PC-9 (cell line): ENCODE measurements around the gene FANCG.

Experiments
- EZH2 ChIP-seq: fragments of 200-600 bp; sonication (generic); IDR thresholded peaks from 2 replicates; pipeline ENCODE4 v1.8.0; 2017; ENCODE audit warnings: antibody characterized with exemption, low read depth
- TF ChIP-seq, protein P1 (sequence below): fragments of 200-600 bp; sonication (generic); conservative IDR thresholded peaks from 2 replicates; pipeline ENCODE4 v1.6.1; 2017; ENCODE audit warnings: mixed run types, antibody characterized with exemption, mild to moderate bottlenecking, moderate library complexity

DNA sequence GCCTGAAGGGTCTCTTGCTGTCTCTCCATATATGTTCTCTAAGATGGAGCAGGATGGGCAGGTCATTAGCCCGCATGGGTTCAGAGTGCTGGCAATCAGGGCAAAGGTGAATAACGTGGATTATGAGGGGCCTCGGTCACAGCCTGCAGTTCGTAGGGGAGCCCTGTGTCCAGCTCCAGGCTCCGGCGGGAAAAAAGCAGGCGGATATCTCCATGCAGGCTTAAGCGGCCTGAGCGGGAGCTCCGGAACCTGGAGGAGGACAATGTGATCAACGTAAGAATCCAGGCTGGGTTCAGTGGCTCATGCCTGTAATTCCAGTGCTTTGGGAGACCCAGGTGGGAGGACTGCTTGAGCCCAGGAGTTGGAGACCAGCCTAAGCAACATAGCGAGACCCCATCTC, 25.4 kb upstream of the FANCG start:
- TF ChIP-seq, protein P1, sequence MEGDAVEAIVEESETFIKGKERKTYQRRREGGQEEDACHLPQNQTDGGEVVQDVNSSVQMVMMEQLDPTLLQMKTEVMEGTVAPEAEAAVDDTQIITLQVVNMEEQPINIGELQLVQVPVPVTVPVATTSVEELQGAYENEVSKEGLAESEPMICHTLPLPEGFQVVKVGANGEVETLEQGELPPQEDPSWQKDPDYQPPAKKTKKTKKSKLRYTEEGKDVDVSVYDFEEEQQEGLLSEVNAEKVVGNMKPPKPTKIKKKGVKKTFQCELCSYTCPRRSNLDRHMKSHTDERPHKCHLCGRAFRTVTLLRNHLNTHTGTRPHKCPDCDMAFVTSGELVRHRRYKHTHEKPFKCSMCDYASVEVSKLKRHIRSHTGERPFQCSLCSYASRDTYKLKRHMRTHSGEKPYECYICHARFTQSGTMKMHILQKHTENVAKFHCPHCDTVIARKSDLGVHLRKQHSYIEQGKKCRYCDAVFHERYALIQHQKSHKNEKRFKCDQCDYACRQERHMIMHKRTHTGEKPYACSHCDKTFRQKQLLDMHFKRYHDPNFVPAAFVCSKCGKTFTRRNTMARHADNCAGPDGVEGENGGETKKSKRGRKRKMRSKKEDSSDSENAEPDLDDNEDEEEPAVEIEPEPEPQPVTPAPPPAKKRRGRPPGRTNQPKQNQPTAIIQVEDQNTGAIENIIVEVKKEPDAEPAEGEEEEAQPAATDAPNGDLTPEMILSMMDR, result no peak
- TF ChIP-seq EZH2, result no peak
